Iris pigment epithelial cell (primary cell): ENCODE results near the gene QARS1.

ENCODE experiments used
- DNase-seq: peaks from one replicate; pipeline ENCODE4 v3.0.0-alpha.2; 2011; ENCODE audit warnings: low read depth

The QARS1 gene

DNA sequence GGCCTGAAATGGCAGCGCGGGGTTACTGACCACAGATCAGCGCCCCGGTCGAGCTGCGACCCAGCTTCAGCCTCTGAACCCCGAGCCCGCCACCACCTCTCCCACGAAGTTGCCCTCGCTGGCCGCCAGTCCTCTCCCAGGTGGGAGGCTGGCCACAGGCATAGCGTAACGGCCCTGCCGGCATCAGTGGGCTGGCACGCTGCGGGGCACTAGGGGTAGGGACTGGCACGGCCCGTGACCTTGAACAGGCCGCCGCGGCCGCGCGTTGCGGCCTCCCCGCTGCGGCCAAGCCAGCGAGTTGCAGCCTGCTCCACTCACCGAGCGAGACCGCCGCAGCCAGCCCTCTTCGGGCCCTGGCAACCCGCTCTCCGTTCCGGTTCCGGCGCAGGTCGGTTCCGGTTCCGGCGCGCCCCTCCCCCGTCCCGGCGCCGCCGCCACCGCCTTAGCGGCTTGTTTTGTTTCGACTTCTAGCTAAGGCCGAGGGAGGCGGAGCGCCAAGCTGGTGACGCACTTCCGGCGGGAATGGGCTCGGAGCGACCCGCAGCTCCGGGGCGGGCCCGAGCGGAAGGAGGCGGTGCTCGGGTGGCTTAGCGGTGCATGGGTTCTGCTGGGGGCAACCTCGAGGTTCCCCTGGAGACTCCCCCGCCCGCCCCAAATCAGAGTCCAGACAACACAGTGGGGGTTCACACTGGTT is 16.0 kb upstream of the QARS1 start, which contains the start of gene USP19:
Gene USP19, minus strand, starts transcription at position 386 of the 694 bp plus-strand sequence. CDS start 1,678 bp downstream, outside the sequence.
- peak; percentile 93 for DNase-seq

- DNase-seq, result peak; percentile 17
Observed at GRCh38 chr3:49120096-49120437, 15.5 kb upstream of the QARS1 start.

GRCh38 chr3:49119439-49119838 is 14.9 kb upstream of the QARS1 start:
- peak; percentile 27 for DNase-seq

DNA sequence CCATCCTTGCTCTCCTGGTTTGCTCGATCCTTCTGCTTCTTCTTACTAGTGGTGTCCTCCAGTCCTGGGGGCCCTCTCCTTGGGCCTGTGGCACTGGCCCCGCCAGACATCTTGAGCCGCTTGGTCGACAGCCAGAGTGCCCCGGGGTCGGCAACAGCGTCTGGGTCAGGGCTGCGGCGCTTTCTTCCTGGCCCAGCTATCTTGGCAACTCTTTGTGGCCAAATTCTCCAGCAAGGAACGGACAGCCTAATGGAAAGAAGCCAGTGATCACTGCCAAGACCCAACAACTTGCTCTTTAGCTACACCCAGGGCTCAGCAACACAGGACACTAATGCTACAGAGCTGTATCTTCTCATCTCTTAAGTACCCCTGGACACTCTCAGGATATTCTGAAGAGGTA is 14.5 kb upstream of the QARS1 start:
- DNase-seq, result no peak

DNA sequence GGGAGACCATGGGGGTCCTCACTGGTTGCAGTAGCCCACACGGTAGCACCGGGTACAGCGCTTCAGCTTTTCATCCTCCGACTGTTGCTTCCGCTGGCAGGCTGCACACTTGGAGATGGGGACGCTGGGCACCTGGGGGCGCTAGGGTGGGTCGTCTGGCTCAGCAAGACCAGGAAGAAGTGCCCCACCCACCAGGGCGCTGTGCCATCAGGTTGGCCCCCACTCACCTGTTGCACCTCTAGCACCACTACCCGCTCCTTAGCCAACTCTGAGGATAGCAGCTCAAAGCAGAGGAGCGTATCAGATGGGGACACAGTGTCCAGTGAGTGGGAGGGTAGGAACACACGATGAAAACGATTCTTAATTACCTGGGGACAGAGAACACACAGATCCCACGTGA is 7.7 kb upstream of the QARS1 start:
- DNase-seq, result no peak

GRCh38 chr3:49111347-49111746 is 6.8 kb upstream of the QARS1 start:
- no peak for DNase-seq

DNA sequence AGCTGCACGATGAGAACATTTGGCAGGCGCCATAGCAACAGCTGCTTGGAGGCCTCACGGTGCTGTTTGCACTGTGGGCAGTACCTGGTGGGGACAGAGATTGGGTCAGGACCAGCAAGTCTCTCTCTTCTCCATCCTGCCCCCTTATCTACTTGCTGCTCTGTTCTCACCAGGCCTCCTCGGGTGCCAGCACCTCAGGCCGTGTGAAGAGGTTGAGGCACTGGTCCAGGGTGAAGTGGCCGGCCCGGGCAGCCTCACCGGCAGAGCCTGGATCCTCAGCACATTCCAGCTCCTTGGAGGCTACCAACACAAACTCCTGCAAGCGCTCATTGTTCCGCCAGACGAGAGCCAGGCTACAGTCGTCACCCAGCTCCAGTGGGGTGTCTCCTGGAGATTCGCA is 6.2 kb upstream of the QARS1 start:
- no peak for DNase-seq

- no peak for DNase-seq
Observed at GRCh38 chr3:49108346-49108745, 3.8 kb upstream of the QARS1 start.

GRCh38 chr3:49104052-49104426 is 518 bp downstream of the QARS1 start:
- DNase-seq, result no peak

- no peak for DNase-seq
Observed at GRCh38 chr3:49100046-49100615, 4.4 kb downstream of the QARS1 start.

- no peak for DNase-seq
Observed at GRCh38 chr3:49098910-49099630, 5.5 kb downstream of the QARS1 start.

DNA sequence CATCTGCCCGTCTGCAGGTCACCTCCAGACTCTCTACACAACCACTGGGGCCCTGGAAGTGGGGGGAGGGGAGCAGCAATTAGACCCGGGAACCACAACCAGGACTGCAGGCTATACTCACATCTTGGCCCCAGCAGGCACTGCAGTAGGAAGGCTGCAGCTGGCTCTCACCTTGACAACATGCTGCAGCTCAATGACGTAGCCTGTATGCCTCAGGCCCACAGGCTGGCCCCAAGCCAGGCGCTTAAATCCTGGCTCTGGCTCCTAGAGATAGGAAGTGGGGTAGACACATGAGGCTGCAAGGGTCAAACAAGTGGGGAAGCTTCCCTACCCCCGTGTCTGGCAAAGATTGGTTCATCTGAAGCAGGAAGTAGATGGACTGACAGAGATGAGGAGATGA is 6.1 kb downstream of the QARS1 start:
- peak; percentile 81 for DNase-seq

- peak; percentile 96 for DNase-seq
Observed at GRCh38 chr3:49093853-49094767, 10.4 kb downstream of the QARS1 start, which contains the start of gene QRICH1. QRICH1 (minus strand) TSS chr3:49094071; CDS start chr3:49077017, 17,054 bp downstream.

DNA sequence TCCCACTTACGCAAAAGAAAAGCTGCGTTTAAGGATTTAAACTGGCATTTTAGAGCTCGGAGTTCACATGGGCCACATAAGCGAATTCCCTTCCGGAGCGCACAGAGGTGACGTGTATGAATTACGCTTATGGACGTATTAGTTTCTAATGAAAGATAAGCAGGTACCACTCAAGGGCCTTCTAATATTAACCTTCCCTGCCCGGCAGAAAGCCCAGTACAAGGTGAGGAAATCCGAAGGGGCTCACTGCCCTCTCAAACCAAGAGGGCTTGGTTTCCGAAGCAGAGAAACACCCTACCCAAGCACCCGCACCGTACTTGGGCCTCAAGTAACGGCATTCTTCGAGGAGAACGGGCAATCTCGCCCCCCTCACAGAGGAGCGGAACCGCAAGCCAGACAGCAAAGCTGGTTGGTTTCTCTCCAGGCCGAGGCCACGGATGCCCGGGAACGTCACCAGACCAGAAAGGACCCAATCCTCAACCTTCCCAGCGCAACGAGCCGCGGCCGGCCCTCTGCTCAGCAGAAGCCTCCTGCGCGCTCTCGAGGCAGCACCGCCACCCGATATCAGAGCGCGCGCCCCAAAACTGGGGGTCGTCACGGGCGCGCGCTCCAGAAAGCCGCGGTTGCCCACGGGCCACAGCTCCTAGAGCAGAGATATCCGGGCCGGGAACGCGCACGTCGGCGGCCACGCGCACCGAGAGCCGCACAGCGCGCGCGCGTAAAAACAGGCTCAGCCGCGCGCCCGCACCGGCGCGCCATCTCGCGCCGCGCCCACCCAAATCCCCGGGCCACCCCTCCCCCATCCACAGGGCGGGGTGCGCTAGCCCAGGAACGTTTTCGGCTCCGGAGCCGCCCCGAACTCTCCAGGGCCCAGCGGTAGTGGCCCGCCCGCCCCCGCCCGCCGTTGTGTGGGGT is 11.4 kb downstream of the QARS1 start:
- DNase-seq, result peak; percentile 92

GRCh38 chr3:49081429-49081828 is 23.1 kb downstream of the QARS1 start:
- DNase-seq, result no peak

DNA sequence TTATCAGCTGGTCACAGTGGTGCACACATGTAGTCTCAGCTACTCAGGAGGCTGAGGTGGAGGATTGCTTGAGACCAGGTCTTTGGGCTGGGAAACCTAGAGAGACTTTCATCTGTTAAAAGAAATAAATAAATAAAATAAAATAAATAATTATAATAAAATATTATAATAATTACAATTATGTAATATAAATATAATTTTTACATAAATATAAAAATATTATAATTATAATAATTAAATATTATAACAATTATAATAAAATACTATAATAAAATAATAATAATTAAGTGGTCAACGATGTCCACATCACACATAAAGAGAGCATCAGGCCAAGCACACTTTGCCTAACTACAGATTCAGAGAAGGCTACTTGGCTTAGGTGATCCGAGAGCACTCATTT is 25.3 kb downstream of the QARS1 start:
- no peak for DNase-seq

GRCh38 chr3:49076646-49077045 is 27.9 kb downstream of the QARS1 start:
- DNase-seq, result no peak

- no peak for DNase-seq
Observed at GRCh38 chr3:49076116-49076515, 28.4 kb downstream of the QARS1 start.

DNA sequence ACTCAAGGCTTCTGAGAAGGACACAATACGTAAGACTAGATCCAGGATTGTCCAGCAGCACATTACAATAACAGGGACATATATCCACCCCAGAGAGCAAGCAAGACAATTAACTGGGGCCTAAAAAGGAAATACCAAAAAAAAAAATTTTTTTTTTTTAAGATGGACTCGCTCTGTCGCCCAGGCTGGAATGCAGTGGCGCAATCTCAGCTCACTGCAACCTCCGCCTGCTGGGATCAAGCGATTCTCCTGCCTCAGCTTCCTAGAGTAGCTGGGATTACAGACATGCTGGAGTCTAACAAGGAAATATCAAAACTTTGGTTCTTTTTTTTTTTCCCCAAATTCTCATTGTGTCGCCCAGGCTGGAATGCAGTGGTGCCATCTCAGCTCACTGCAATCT is 46.5 kb downstream of the QARS1 start:
- DNase-seq, result peak; percentile 22

- no peak for DNase-seq
Observed at GRCh38 chr3:49057268-49057667, 47.3 kb downstream of the QARS1 start.

DNA sequence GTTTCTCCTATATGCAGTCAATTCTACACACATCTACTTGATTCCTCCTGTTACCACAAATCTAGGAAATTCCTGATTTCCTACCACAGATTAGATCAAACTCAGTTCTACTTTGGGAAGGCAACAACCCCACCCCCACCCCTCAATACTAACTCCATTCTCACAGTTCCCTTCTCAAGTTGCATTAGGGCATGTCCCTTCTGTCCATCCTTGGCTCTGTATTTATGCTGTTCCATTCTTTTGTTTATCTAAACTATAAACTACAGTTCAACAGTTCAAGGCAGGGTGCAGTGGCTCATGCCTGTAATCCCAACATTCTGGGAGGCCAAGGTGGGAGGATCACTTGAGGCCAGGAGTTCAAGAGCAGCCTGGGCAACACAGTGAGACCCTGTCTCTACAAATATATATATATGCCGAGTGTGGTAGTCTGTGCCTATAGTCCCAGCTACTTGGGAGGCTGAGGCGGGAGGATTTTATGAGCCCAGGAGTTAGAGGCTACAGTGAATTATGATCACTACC is 50.2 kb downstream of the QARS1 start:
- DNase-seq, result no peak
